ENCODE results near the gene CDC42EP4. TPM values are rescaled to one million over a fixed set of nuclear protein-coding genes. Genes with fewer than 3 reads are reported as not detected.

The CDC42EP4 gene
- total and polyA plus RNA-seq, 9 of the 15 experiments (the other 6 are each of a cell fraction or from before 2014, with no cell fraction given): 0.65 to 20.8 (median 12.3) TPM

DNA sequence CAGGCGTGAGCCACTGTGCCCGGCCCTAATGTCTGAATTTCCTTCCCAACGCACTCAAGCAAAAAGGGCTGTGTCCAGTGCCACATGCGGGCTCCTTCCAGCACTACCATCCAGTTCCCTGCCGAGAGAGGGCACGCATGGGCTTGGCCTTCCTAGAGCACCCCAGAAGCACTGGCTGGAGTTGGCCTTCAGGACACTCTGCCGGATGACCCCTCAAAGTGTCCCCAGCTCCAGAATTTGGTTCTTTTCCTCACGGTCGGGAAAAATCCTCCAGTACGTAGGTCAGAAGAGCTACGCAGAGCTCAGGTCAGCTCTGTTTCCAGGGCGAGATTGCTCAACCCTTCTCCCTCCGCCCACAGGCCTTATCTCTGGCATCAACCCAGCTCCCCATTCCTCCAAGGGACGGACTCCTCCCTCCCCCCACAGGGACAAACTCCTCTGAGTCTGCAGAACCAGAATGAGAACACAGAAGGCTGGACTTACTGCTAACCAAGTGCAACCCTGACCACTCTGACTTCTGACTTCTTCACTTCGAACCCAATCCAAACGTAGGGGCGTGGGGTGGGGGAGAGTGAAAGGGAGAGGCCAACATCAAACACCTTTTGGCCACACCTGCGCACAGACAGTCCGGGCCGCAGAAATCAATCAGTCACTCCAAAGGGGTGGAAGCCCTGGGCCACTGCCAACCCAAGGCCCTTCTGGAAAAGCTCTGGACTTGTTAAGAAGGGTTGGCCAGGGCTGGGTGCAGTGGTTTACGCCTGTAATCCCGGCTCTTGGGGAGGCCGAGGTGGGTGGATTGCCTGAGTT, 3.6 kb downstream of the CDC42EP4 start:
- Histone ChIP-seq H2AFZ (ENCODE audit: low read depth, low read length) (peak overlapping the region; percentile 23; the same call in 1 of the 2 replicates), H4K20me1 (replicated peaks; ENCODE audit: control insufficient read depth, insufficient read depth, low read length) (no peaks in the 10 kb centered on the region), H3K27ac (ENCODE audit: extremely low read depth, low read depth, low read length) (peak overlapping the region; percentile 56), H3K9me3 (replicated peaks; ENCODE audit: control insufficient read depth, insufficient read depth, low read depth, low read length) (no peaks in the 10 kb centered on the region), H3K4me2 (ENCODE audit: insufficient read depth, low read length) (peak overlapping the region; percentile 76), H3K4me1 (replicated peaks in 1 of 2; ENCODE audit: control insufficient read depth in 2 of 2, insufficient read depth in 2 of 2, low read length in 2 of 2) (peaks cover 54 to 73% of the 10 kb centered on the region in 2 experiments), H3K79me2 (ENCODE audit: control insufficient read depth, insufficient read depth, low read length) (peaks cover 72% of the 10 kb centered on the region), H3K9ac (ENCODE audit: insufficient read depth in 1 of 2, low read depth in 2 of 2, low read length in 2 of 2) (peak overlapping the region; percentile 35 to 91), H3K36me3 (ENCODE audit: control insufficient read depth, insufficient read depth, low read length) (peaks cover 8% of the 10 kb centered on the region; the same call in 1 of the 3 replicates), H3K4me3 (peak overlapping the region; percentile 23; the same call in 1 of the 2 replicates), H3K27me3 (ENCODE audit: control insufficient read depth in 2 of 2, insufficient read depth in 2 of 2, low read length in 2 of 2) (no peaks in the 10 kb centered on the region), H3K9me1 (ENCODE audit: control insufficient read depth, insufficient read depth, low read length) (peaks cover 3% of the 10 kb centered on the region)
- ChIA-PET POLR2A (interaction anchor here (0.7 to 1.3 kb wide), 6 partner anchors 10 to 51 kb away, joined by 3 to 7 read pairs (median 3); no protein-coding TSS in a partner anchor), CTCF (ENCODE audit: low intra/inter-chr PET ratio) (interaction anchor here (0.6 kb wide), 1 partner anchor 10 kb away, joined by 3 read pairs; no protein-coding TSS in a partner anchor)
- peak; percentile 76 to 95 (median 86) for DNase-seq (ENCODE audit: extremely low read depth in 1 of 4, low spot score in 3 of 4)
- no TSS peak for BruUV-seq (replicated peaks)
- ATAC-seq: peak; percentile 34
- intact Hi-C loops (cut with micrococcal nuclease) (loop anchor here (2.0 kb wide), 1 partner anchor 17 kb away; no protein-coding TSS in a partner anchor), in situ Hi-C loops (cut with MboI) (no loop called here)
- 3% methylated on average over 22 of the region's 23 CpGs for WGBS (ENCODE audit: insufficient coverage, low coverage, missing lambda C conversion rate)
- peak; percentile 98 for FAIRE-seq
- TF ChIP-seq HDAC6 (IDR thresholded peaks at IDR 0.05; ENCODE audit: low read depth, low read length) (no peak), CBX8 (IDR thresholded peaks at IDR 0.05; ENCODE audit: borderline replicate concordance, extremely low read depth, low read depth, low read length, poor library complexity, severe bottlenecking) (no peak), YBX1 (IDR thresholded peaks at IDR 0.05) (no peak), HLTF (IDR thresholded peaks at IDR 0.05) (no peak), HDAC1 (IDR thresholded peaks at IDR 0.05) (peak in 1 of 2 experiments; percentile 70; a peak in 1 of 4 replicates), KLF16 (IDR thresholded peaks at IDR 0.05) (no peak), RUNX1 (IDR thresholded peaks at IDR 0.05; ENCODE audit: low read depth) (no peak), ZFP30 (CRISPR knock-in tag; IDR thresholded peaks at IDR 0.05; ENCODE audit: borderline replicate concordance) (no peak), CC2D1A (IDR thresholded peaks at IDR 0.05) (no peak), ZNF785 (CRISPR knock-in tag; IDR thresholded peaks at IDR 0.05) (no peak), MCM3 (IDR thresholded peaks at IDR 0.05) (no peak), MTA1 (IDR thresholded peaks at IDR 0.05; ENCODE audit: borderline replicate concordance) (no peak), ZNF778 (CRISPR knock-in tag; IDR thresholded peaks at IDR 0.05) (no peak)
- TF ChIP-seq, protein P1, sequence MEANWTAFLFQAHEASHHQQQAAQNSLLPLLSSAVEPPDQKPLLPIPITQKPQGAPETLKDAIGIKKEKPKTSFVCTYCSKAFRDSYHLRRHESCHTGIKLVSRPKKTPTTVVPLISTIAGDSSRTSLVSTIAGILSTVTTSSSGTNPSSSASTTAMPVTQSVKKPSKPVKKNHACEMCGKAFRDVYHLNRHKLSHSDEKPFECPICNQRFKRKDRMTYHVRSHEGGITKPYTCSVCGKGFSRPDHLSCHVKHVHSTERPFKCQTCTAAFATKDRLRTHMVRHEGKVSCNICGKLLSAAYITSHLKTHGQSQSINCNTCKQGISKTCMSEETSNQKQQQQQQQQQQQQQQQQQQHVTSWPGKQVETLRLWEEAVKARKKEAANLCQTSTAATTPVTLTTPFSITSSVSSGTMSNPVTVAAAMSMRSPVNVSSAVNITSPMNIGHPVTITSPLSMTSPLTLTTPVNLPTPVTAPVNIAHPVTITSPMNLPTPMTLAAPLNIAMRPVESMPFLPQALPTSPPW (CRISPR knock-in tag; IDR thresholded peaks at IDR 0.05): peak; percentile 90
- TF ChIP-seq, protein P2, sequence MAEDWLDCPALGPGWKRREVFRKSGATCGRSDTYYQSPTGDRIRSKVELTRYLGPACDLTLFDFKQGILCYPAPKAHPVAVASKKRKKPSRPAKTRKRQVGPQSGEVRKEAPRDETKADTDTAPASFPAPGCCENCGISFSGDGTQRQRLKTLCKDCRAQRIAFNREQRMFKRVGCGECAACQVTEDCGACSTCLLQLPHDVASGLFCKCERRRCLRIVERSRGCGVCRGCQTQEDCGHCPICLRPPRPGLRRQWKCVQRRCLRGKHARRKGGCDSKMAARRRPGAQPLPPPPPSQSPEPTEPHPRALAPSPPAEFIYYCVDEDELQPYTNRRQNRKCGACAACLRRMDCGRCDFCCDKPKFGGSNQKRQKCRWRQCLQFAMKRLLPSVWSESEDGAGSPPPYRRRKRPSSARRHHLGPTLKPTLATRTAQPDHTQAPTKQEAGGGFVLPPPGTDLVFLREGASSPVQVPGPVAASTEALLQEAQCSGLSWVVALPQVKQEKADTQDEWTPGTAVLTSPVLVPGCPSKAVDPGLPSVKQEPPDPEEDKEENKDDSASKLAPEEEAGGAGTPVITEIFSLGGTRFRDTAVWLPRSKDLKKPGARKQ (CRISPR knock-in tag; IDR thresholded peaks at IDR 0.05): no peak
- TF ChIP-seq, protein P3, sequence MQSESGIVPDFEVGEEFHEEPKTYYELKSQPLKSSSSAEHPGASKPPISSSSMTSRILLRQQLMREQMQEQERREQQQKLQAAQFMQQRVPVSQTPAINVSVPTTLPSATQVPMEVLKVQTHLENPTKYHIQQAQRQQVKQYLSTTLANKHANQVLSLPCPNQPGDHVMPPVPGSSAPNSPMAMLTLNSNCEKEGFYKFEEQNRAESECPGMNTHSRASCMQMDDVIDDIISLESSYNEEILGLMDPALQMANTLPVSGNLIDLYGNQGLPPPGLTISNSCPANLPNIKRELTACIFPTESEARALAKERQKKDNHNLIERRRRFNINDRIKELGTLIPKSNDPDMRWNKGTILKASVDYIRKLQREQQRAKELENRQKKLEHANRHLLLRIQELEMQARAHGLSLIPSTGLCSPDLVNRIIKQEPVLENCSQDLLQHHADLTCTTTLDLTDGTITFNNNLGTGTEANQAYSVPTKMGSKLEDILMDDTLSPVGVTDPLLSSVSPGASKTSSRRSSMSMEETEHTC (IDR thresholded peaks at IDR 0.05): no peak
- TF ChIP-seq, protein P4, sequence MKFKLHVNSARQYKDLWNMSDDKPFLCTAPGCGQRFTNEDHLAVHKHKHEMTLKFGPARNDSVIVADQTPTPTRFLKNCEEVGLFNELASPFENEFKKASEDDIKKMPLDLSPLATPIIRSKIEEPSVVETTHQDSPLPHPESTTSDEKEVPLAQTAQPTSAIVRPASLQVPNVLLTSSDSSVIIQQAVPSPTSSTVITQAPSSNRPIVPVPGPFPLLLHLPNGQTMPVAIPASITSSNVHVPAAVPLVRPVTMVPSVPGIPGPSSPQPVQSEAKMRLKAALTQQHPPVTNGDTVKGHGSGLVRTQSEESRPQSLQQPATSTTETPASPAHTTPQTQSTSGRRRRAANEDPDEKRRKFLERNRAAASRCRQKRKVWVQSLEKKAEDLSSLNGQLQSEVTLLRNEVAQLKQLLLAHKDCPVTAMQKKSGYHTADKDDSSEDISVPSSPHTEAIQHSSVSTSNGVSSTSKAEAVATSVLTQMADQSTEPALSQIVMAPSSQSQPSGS (CRISPR knock-in tag; IDR thresholded peaks at IDR 0.05): no peak
